ENCODE measurements around the gene SIRT7.
A peak's percentile ranks its signal among the peaks of the same experiment; 100 is the strongest.

Gene SIRT7

GRCh38 chr17:81885869-81886548, 32.0 kb downstream of the SIRT7 start:
- DNase-seq (ENCODE audit: low spot score) = no peak

GRCh38 chr17:81885454-81885853, 32.5 kb downstream of the SIRT7 start:
- DNase-seq (ENCODE audit: low spot score) = no peak

- no peak for DNase-seq (ENCODE audit: low spot score)
Observed at GRCh38 chr17:81884968-81885367, 33.0 kb downstream of the SIRT7 start.

GRCh38 chr17:81884520-81884919, 33.5 kb downstream of the SIRT7 start:
- DNase-seq (ENCODE audit: low spot score) = no peak

GRCh38 chr17:81879121-81879520, 38.9 kb downstream of the SIRT7 start:
- DNase-seq (ENCODE audit: low spot score) = no peak

GRCh38 chr17:81878294-81878693, 39.7 kb downstream of the SIRT7 start:
- DNase-seq (ENCODE audit: low spot score) = no peak

GRCh38 chr17:81877569-81877968, 40.4 kb downstream of the SIRT7 start:
- DNase-seq (ENCODE audit: low spot score) = no peak

- peak; percentile 91 for DNase-seq (ENCODE audit: low spot score)
Observed at GRCh38 chr17:81871387-81872230, 46.4 kb downstream of the SIRT7 start.

GRCh38 chr17:81870981-81871386, 47.0 kb downstream of the SIRT7 start, which contains the start of gene ARHGDIA:
Gene ARHGDIA, minus strand, starts transcription at chr17:81871337. Its CDS starts 1,407 bp downstream, at chr17:81869930.
- DNase-seq (ENCODE audit: low spot score) = no peak

- peak; percentile 67 for DNase-seq (ENCODE audit: low spot score)
Observed at GRCh38 chr17:81870131-81870980, 47.6 kb downstream of the SIRT7 start.

GRCh38 chr17:81869221-81870130, 48.5 kb downstream of the SIRT7 start:
- no peak for DNase-seq (ENCODE audit: low spot score)

- no peak for DNase-seq (ENCODE audit: low spot score)
Observed at GRCh38 chr17:81868674-81869220, 49.2 kb downstream of the SIRT7 start.

- no peak for DNase-seq (ENCODE audit: low spot score)
Observed at GRCh38 chr17:81867991-81868673, 49.8 kb downstream of the SIRT7 start.

- no peak for DNase-seq (ENCODE audit: low spot score)
Observed at GRCh38 chr17:81867170-81867990, 50.6 kb downstream of the SIRT7 start.

- no peak for DNase-seq (ENCODE audit: low spot score)
Observed at GRCh38 chr17:81866440-81867169, 51.4 kb downstream of the SIRT7 start.

GRCh38 chr17:81865733-81866439, 52.1 kb downstream of the SIRT7 start:
- DNase-seq (ENCODE audit: low spot score) = no peak

- no peak for DNase-seq (ENCODE audit: low spot score)
Observed at GRCh38 chr17:81865358-81865732, 52.6 kb downstream of the SIRT7 start.

Measured in NAMALWA (cell line).